GM10266 (cell line): ENCODE measurements around the gene NME3.
"Not testable (repeated sequence)": the region's sequence is repeated elsewhere in the genome, so short reads cannot be mapped to it uniquely, and the experiment has no call there.

ENCODE experiments used
- DNase-seq: peaks from one replicate; pipeline ENCODE4 v3.0.0; 2012; ENCODE audit errors: extremely low spot score
- TF ChIP-seq, protein P1 (sequence below): IDR thresholded peaks from 2 replicates; pipeline ENCODE4 v1.5.1; 2012; ENCODE audit warnings: mild to moderate bottlenecking, low read depth; ENCODE audit not compliant: control insufficient read depth, insufficient read depth; ENCODE audit errors: missing control alignments

NME3 gene

DNA sequence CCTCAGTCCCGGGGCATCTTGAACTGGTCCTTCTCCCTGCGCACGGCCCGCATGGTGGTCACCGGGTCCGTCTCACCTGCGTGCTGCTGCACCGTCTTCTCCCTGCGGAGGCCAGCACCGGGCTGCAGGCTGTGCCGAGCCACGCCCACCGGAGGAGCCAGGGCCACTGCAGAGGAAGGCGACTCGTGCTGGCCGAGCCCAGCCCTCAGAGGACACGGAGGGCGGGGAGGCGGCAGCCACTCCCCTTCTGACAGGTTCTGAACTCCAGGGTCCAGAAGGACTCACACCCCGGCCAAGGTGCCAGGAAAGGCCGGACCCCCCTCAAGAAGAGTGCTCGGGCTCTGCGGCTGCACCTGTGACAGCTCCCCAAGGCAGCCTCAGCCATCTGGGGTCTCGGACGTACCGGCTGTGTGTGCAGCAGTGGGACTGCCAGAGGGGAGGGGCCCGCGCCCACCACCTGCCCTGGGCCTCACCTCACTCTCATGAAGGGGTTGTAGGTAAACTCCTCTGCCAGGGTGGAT lies 38.0 kb upstream of the NME3 start:
- no peak for DNase-seq
- TF ChIP-seq, protein P1, sequence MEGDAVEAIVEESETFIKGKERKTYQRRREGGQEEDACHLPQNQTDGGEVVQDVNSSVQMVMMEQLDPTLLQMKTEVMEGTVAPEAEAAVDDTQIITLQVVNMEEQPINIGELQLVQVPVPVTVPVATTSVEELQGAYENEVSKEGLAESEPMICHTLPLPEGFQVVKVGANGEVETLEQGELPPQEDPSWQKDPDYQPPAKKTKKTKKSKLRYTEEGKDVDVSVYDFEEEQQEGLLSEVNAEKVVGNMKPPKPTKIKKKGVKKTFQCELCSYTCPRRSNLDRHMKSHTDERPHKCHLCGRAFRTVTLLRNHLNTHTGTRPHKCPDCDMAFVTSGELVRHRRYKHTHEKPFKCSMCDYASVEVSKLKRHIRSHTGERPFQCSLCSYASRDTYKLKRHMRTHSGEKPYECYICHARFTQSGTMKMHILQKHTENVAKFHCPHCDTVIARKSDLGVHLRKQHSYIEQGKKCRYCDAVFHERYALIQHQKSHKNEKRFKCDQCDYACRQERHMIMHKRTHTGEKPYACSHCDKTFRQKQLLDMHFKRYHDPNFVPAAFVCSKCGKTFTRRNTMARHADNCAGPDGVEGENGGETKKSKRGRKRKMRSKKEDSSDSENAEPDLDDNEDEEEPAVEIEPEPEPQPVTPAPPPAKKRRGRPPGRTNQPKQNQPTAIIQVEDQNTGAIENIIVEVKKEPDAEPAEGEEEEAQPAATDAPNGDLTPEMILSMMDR, result no peak

DNA sequence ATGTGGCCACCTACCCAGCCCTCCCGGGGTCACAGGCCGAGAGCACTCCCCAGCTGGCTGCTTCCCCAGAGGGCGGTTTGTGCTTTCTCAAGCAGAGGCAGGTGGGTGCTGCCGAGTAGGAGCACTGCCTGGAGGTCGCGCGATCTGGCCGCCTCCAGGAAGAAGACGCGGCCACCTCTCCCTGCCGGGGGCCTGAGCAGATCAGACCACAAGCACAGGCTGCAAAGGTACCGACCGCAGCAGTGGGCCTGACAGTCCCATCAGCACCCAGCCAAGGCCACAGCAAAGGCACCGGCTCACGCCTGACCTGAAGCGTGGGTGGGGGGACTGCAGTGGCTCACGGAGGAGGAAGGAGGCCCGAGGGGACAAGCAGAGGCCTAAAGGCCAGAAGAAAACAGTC lies 37.3 kb upstream of the NME3 start:
- TF ChIP-seq, protein P1, result no peak
- DNase-seq, result no peak

DNA sequence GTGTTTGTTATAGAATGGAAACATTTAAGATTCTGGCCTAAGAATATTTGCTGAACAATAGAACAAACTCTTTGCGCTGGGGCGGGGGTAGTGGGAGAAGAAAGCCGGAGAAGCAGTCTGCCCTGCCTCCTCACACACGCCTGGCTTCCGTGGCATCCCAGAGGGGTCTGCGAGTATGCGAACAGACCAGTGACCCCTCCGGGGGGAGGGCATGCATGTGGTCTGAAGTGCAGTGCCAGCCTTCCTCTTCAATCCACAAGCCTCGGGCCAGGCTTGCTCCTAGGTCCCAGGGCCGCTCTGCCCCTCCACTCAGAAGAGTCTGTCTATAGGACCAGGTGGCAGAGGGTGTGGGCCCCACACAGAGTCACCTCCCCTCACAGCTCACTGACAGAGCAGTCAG lies 36.3 kb upstream of the NME3 start:
- DNase-seq, result no peak
- TF ChIP-seq, protein P1, result no peak

DNA sequence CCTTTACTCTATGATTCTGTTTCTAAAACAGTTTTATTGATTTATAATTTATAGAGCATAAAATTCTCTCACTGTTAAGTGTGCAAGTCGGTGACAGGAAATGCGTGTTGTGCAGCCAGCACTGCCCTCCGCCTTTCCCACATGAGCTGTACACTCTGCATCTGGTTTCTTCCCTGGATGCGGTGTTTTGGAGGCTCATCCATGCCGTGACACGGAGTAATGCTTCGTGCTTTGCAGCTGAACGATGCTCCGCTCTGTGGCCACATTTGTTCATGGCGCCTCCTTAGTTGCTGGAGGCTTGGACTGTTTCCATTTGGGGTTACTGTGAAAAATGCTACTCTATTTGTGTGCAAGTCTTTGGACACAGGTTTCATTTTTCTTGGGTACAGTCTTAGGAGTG lies 29.4 kb upstream of the NME3 start:
- TF ChIP-seq, protein P1, result no peak
- no peak for DNase-seq

DNA sequence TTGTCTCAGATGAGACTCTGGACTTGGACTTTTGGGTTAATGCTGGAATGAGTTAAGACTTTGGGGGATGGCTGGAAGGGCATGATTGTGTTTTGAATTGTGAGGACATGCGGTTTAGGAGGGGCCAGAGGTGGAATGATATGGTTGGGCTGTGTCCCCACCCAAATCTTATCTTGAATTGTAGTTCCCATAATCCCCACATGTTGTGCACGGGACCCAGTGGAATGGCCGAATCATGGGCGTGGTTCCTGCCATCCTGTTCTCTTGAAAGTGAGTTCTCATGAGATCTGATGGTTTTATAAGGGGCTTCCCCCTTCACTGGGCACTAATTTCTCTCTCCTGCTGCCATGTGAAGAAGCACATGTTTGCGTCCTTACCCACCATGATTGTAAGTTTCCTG lies 27.9 kb upstream of the NME3 start:
- not testable (repeated sequence) for DNase-seq

DNA sequence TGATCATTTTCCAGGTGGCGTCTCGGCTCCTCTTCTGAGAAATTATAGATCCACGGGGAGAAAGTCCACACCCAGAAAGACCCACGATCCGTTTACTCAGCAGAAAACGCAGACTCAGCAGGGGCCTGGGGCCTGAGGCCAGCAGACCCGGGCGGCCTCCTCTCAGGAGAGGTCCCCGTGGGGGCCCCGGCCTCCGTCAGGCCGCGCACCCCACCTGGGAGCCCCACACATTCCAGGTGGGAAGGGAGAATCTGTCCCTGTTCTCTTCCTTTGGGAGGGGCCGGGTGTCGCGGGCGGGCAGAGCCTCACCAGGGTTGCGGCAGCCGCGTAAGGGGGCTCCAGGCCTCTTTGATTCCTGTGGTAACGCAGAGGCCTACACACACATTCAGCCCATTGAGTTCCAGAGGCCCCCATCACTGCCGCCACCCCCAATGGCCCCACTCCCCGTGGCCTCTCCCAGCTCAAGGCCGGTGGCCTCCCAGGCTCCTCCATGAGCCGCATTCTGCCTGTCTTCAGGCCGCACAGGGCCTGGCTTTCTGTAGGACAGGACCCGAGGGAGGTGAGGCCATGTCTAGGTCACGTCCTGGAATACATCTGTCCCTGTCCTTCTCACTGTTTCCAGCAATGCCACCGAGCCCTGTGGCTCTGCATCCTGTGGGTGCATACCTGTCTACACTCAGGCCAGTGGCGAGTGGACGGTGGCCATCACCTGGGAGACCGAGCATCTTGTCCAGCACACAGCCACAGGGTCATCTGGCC lies 23.7 kb upstream of the NME3 start:
- DNase-seq, result no peak
- TF ChIP-seq, protein P1, result no peak

DNA sequence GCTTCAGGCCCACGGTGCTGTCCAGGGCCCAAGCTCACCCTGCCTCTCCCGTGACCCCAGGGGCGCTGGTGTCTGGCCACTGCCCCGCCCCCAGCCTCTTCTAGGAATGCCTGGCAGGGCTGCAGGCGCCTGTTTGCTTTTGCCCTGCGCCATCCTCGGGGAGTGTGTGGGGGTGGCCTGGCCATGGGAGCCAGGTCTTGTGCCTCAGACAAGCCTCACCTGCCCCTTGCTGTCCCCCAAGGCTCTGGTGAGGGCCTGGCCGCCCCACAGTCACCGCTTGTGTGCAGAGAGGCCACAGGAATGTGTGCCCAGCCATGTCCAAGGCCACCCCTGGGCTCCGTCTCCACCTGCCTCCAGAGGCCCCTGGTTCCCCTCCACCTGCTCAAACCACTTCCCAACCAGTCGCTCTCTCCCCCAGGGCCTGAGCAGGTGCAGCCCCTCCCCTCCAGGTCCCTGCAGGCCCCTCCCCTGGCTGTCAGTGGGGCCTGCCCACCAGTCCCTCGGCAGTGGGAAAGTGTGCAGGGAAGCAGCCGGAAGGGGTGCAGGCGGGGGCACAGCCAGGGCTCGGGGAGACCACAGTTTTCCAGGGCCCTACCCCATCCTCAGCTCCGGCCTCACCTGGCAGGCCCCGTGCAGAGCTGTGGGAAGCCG lies 23.0 kb upstream of the NME3 start:
- TF ChIP-seq, protein P1, result no peak
- no peak for DNase-seq
